ENCODE data around the gene CCNA2.

CCNA2 gene

DNA sequence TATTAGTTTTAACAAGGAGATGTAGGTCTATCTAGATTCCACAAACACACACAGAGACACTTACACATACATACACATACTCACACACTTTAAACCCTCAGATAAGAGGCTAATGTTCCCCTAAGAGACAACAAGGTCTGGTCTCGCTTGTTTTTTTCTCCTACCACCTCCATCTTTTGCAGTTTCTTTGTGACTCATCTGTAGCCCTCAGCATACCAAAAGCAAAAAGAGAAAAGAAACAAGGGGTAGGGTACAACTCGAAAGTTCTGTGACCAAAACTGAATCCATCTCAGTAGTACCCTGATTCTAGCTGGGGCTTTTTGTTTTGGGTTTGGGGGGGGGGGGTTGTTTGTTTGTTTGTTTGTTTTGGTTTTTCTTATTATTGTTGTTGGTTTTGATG is 34.8 kb downstream of the CCNA2 start:
- TF ChIP-seq, protein P1, sequence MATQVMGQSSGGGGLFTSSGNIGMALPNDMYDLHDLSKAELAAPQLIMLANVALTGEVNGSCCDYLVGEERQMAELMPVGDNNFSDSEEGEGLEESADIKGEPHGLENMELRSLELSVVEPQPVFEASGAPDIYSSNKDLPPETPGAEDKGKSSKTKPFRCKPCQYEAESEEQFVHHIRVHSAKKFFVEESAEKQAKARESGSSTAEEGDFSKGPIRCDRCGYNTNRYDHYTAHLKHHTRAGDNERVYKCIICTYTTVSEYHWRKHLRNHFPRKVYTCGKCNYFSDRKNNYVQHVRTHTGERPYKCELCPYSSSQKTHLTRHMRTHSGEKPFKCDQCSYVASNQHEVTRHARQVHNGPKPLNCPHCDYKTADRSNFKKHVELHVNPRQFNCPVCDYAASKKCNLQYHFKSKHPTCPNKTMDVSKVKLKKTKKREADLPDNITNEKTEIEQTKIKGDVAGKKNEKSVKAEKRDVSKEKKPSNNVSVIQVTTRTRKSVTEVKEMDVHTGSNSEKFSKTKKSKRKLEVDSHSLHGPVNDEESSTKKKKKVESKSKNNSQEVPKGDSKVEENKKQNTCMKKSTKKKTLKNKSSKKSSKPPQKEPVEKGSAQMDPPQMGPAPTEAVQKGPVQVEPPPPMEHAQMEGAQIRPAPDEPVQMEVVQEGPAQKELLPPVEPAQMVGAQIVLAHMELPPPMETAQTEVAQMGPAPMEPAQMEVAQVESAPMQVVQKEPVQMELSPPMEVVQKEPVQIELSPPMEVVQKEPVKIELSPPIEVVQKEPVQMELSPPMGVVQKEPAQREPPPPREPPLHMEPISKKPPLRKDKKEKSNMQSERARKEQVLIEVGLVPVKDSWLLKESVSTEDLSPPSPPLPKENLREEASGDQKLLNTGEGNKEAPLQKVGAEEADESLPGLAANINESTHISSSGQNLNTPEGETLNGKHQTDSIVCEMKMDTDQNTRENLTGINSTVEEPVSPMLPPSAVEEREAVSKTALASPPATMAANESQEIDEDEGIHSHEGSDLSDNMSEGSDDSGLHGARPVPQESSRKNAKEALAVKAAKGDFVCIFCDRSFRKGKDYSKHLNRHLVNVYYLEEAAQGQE (IDR thresholded peaks at IDR 0.05; ENCODE audit: low read depth): no peak
- no peak for TF ChIP-seq ZBTB7A (IDR thresholded peaks at IDR 0.05; ENCODE audit: low read depth)
- no peak for TF ChIP-seq TCF12 (IDR thresholded peaks at IDR 0.05; ENCODE audit: low read depth)
- no peak for TF ChIP-seq NFIC (IDR thresholded peaks at IDR 0.05)
- no peak for TF ChIP-seq TAF1 (IDR thresholded peaks at IDR 0.05; ENCODE audit: low read depth)
- TF ChIP-seq, protein P2, sequence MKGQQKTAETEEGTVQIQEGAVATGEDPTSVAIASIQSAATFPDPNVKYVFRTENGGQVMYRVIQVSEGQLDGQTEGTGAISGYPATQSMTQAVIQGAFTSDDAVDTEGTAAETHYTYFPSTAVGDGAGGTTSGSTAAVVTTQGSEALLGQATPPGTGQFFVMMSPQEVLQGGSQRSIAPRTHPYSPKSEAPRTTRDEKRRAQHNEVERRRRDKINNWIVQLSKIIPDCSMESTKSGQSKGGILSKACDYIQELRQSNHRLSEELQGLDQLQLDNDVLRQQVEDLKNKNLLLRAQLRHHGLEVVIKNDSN (IDR thresholded peaks at IDR 0.05): no peak
- no peak for TF ChIP-seq CEBPB (IDR thresholded peaks at IDR 0.05)
- no peak for TF ChIP-seq YY1 (IDR thresholded peaks at IDR 0.05; ENCODE audit: low read depth)
- no peak for TF ChIP-seq FOXM1 (IDR thresholded peaks at IDR 0.05; ENCODE audit: borderline replicate concordance, low read depth)
- no peak for TF ChIP-seq RAD21 (IDR thresholded peaks at IDR 0.05; ENCODE audit: low read depth)
- TF ChIP-seq, protein P3, sequence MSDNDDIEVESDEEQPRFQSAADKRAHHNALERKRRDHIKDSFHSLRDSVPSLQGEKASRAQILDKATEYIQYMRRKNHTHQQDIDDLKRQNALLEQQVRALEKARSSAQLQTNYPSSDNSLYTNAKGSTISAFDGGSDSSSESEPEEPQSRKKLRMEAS (IDR thresholded peaks at IDR 0.05): no peak
- no peak for TF ChIP-seq TEAD4 (IDR thresholded peaks at IDR 0.05)
- no peak for TF ChIP-seq EGR1 (IDR thresholded peaks at IDR 0.05)
- TF ChIP-seq EP300 (IDR thresholded peaks at IDR 0.05; ENCODE audit: borderline replicate concordance): no peak

DNA sequence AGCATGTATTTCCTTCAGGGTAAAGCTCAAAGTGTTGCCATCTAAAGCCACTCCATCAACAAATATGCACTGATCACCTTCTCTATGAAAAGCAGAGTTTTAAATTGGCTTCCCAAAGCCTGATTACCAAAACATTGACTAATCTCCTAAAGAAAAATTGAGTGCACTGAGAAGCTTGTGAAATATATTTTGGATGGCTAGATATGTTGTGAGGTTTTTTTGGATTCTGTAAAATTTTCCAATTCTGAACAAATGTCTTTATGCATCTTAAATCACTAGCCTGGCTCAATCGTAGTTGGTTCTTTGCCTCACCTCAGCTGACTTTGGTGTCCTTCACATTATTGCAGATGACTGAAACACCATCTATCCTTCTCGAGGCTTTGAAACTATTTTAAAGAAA is 37.5 kb downstream of the CCNA2 start:
- TF ChIP-seq TAF1 (IDR thresholded peaks at IDR 0.05; ENCODE audit: low read depth) (no peak), EP300 (IDR thresholded peaks at IDR 0.05; ENCODE audit: borderline replicate concordance) (no peak), TEAD4 (IDR thresholded peaks at IDR 0.05) (no peak), CREB1 (IDR thresholded peaks at IDR 0.05; ENCODE audit: low read depth) (no peak)
- TF ChIP-seq, protein P1 (IDR thresholded peaks at IDR 0.05; ENCODE audit: low read depth): no peak
- TF ChIP-seq, protein P3 (IDR thresholded peaks at IDR 0.05): no peak

DNA sequence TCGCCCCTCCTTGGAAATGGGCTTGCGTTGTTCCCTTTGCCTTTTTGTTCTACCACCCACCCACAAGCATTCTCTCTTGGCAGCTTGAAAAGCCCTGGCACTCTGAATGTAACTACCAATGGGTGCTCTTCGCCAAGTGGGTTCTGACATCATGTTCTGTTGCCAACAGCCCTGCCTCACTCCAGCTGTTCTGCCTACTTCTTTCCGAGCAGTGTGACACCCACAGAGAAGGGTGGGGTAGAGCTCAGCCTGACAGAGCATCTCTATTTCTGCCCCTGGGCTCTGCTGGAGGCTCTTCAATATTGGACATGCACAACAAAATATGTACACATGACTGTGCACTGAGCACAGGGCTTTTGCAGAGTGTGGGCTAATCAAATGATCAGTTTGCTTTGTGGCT is 38.2 kb downstream of the CCNA2 start:
- TF ChIP-seq EP300 (IDR thresholded peaks at IDR 0.05; ENCODE audit: borderline replicate concordance) (no peak), ZBTB7A (IDR thresholded peaks at IDR 0.05; ENCODE audit: low read depth) (no peak)

DNA sequence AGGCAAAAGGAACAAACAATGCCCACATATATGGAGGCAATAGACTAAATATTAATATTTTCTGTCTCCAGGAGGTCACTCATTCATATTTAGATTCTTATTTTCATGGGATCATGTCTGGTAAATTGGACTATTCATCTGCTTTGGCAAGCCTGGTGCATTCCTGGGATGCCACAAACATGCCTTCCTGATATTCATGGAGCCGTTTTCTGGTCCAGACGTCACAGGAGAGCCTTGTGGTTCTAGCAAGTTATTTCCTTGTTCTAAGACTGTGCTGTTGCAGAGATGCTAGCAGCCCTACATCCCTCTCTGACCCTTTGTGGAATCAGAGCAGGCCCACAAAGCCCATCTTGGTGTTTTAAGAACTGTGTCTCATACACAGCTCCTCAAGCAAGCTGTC is 38.7 kb downstream of the CCNA2 start:
- TF ChIP-seq TEAD4 (IDR thresholded peaks at IDR 0.05) (peak; percentile 90), NFIC (IDR thresholded peaks at IDR 0.05) (peak; percentile 32; the same call in 1 of the 2 replicates), CREB1 (IDR thresholded peaks at IDR 0.05; ENCODE audit: low read depth) (no peak)

DNA sequence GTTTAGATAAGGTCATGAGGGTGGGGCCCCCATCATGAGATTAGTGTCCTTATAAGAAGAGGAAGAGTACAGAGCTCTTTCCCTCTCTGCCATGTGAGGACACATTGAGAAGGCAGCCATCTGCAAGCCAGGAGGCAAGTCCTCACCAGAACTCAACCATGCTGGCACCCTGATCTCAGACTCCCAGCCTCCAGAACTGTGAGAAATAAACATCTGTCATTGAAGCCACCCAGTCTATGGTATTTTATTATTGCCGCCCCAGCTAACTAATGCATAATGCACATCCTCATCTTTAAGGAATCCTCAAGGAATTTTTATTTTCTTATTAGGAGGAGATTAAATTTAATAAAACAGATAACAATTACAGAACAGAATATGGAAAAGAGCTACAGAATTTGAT is 39.3 kb downstream of the CCNA2 start:
- TF ChIP-seq EGR1 (IDR thresholded peaks at IDR 0.05): no peak
- no peak for TF ChIP-seq YY1 (IDR thresholded peaks at IDR 0.05; ENCODE audit: low read depth)
- TF ChIP-seq, protein P1 (IDR thresholded peaks at IDR 0.05; ENCODE audit: low read depth): no peak
- TF ChIP-seq, protein P3 (IDR thresholded peaks at IDR 0.05): no peak
- TF ChIP-seq CEBPB (IDR thresholded peaks at IDR 0.05): no peak
- TF ChIP-seq TEAD4 (IDR thresholded peaks at IDR 0.05): no peak
- no peak for TF ChIP-seq RAD21 (IDR thresholded peaks at IDR 0.05; ENCODE audit: low read depth)
- TF ChIP-seq TAF1 (IDR thresholded peaks at IDR 0.05; ENCODE audit: low read depth): no peak
- no peak for TF ChIP-seq ZBTB7A (IDR thresholded peaks at IDR 0.05; ENCODE audit: low read depth)
- no peak for TF ChIP-seq TCF12 (IDR thresholded peaks at IDR 0.05; ENCODE audit: low read depth)
- TF ChIP-seq NFIC (IDR thresholded peaks at IDR 0.05): no peak
- no peak for TF ChIP-seq CREB1 (IDR thresholded peaks at IDR 0.05; ENCODE audit: low read depth)
- TF ChIP-seq FOXM1 (IDR thresholded peaks at IDR 0.05; ENCODE audit: borderline replicate concordance, low read depth): no peak
- no peak for TF ChIP-seq EP300 (IDR thresholded peaks at IDR 0.05; ENCODE audit: borderline replicate concordance)
- TF ChIP-seq, protein P2 (IDR thresholded peaks at IDR 0.05): no peak

Measured in Ishikawa (cell line).